ENCODE results near the gene CADM2.

CADM2 gene

GRCh38 chr3:85808755-85809154 is 850.0 kb downstream of the CADM2 start:
- no peak for DNase-seq (ENCODE audit: low read depth)
- no peak overlapping the region for H3K4me3 ChIP-seq (replicated peaks; ENCODE audit: low read depth, low read length)
- no peak for TF ChIP-seq CTCF (IDR thresholded peaks at IDR 0.05; ENCODE audit: low read length, missing control alignments)

GRCh38 chr3:85821130-85821756 is 862.5 kb downstream of the CADM2 start:
- DNase-seq (ENCODE audit: low read depth), result peak; percentile 1
- no peak overlapping the region for H3K4me3 ChIP-seq (replicated peaks; ENCODE audit: low read depth, low read length)
- TF ChIP-seq CTCF (IDR thresholded peaks at IDR 0.05; ENCODE audit: low read length, missing control alignments), result peak; percentile 8

GRCh38 chr3:85835857-85836440 is 877.2 kb downstream of the CADM2 start:
- no peak overlapping the region for H3K4me3 ChIP-seq (replicated peaks; ENCODE audit: low read depth, low read length)
- no peak for DNase-seq (ENCODE audit: low read depth)
- no peak for TF ChIP-seq CTCF (IDR thresholded peaks at IDR 0.05; ENCODE audit: low read length, missing control alignments)

- TF ChIP-seq CTCF (IDR thresholded peaks at IDR 0.05; ENCODE audit: low read length, missing control alignments), result no peak
- no peak overlapping the region for H3K4me3 ChIP-seq (replicated peaks; ENCODE audit: low read depth, low read length)
These were observed 878.6 kb downstream of the CADM2 start for GRCh38 chr3:85837402-85837801.

GRCh38 chr3:85838921-85839320 is 880.1 kb downstream of the CADM2 start:
- DNase-seq (ENCODE audit: low read depth), result no peak
- no peak overlapping the region for H3K4me3 ChIP-seq (replicated peaks; ENCODE audit: low read depth, low read length)
- no peak for TF ChIP-seq CTCF (IDR thresholded peaks at IDR 0.05; ENCODE audit: low read length, missing control alignments)

More at GRCh38 chr3:85837402-85837801, 878.6 kb downstream of the CADM2 start:
- DNase-seq (ENCODE audit: low read depth), result no peak

- no peak overlapping the region for H3K4me3 ChIP-seq (replicated peaks; ENCODE audit: low read depth, low read length)
- no peak for DNase-seq (ENCODE audit: low read depth)
- no peak for TF ChIP-seq CTCF (IDR thresholded peaks at IDR 0.05; ENCODE audit: low read length, missing control alignments)
These were observed 883.3 kb downstream of the CADM2 start for GRCh38 chr3:85842081-85842480.

- TF ChIP-seq CTCF (IDR thresholded peaks at IDR 0.05; ENCODE audit: low read length, missing control alignments), result no peak
- no peak for DNase-seq (ENCODE audit: low read depth)
These were observed 888.2 kb downstream of the CADM2 start for GRCh38 chr3:85846940-85847339.

More at GRCh38 chr3:85846940-85847339, 888.2 kb downstream of the CADM2 start:
- no peak overlapping the region for H3K4me3 ChIP-seq (replicated peaks; ENCODE audit: low read depth, low read length)

Measured in fibroblast of pulmonary artery (primary cell).